ENCODE data around the gene BRME1. TPM values are rescaled to one million over a fixed set of nuclear protein-coding genes. Genes with fewer than 3 reads are reported as not detected.

Gene BRME1
- total and polyA plus RNA-seq, 4 donors = 1.8 to 3.1 (median 2.2) TPM

DNA sequence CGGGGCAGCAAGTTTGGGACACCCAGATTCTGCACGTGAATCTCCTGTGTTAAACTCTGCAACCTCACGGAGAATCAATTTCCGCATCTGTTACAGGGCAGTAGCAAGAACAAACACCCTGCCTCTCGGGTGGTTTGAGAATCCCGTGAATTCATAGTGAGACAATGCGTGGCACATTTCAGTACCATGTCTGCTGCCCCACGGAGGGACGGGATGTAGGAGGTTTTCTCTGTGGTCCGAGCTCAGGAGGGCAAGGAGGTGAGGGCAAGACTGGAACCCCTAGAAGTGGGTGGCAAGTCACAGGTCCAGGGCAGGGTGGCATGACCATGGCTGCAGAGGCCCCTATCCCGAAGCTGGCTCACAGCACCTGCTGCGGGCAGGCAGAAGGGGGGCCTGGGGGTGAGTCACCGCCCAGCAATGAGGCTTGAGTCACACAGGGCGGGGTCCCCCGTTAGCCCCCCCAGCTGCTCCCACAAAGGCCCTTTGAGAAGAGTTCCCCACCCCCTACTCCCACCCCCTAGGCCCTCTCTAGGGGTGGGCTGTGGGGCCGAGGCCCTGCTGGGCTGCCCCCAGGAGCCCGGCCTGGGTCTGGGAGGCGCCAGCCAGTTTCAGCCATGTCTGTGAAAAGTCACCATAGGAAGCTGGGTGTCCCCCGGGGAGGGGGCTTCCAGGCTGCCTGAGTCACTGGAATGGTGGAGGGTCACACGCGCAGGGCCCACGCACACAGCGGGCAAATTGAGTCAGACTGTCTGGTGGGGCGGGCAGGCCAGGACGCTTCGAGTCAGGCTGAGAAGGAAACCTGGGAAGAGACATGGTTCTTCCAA lies 54.8 kb downstream of the BRME1 start:
- DNase-seq (peak; percentile 94 to 96), ATAC-seq (ENCODE audit: low FRiP score) (peak; percentile 78)
- Histone ChIP-seq H3K4me3 (ENCODE audit: low read length in 2 of 2) (no peak overlapping the region), H3K4me1 (ENCODE audit: control insufficient read depth in 1 of 2, insufficient read depth in 2 of 2, low read length in 2 of 2) (no peaks in the 10 kb centered on the region), H3K27ac (ENCODE audit: low read depth in 1 of 2, low read length in 2 of 2) (peak overlapping the region; percentile 97 to 99), H3K27me3 (ENCODE audit: control insufficient read depth in 1 of 2, insufficient read depth in 2 of 2, low read length in 1 of 2) (no peaks in the 10 kb centered on the region), H3K9me3 (ENCODE audit: control insufficient read depth, low read length) (no peaks in the 10 kb centered on the region), H3K36me3 (ENCODE audit: control insufficient read depth in 1 of 2, insufficient read depth in 2 of 2, low read length in 1 of 2) (no peaks in the 10 kb centered on the region)
- WGBS, 2 donors = 4 to 5% methylated on average over 25 to 26 of the region's 26 CpGs
- intact Hi-C loops (cut with DNase I) = no loop called here

DNA sequence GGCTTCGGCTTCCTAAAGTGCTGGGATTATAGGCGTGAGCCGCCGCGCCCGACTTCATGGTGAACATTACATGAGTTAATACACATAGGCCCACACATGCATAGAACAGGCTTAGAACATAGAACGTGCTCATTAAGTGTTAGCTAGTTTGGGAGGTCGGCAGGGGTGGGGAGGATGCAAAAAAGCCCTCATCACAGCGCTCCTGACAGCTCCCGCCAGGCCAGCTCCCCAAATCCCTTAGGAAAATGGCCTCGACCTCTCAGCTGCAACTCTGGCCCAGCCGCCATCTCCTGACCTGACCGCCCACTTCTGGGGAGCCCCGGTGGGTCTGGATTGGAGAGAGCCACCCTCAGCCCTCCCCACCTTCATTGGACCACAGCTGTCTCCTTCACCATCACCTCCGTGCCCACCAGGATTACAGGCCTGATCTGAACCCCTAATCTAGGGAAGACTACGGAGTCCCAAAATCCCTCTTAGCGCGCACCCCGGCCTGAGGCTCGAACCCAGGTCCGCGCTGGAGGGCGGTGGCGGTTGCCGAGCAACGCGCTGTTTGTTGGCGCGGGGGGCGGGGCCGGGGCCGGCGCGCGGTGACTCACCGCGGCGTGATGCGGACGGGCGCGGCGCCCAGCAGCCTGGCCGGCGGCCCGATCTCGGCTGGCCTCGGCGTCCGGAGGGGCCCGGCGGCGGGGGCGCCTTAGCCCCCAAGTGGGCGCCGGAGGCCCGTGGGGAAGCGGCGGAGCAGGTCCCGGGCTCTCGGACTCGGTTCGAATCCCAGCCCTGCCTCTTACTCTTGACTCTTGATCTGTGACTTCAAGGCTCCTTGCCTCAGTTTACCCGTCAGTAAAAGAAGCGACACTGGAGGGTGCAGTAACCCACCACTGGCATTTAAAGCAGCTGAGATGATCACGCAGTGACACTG lies 55.7 kb downstream of the BRME1 start:
- Histone ChIP-seq H3K9me3 (ENCODE audit: control insufficient read depth, low read length) (no peaks in the 10 kb centered on the region), H3K27ac (ENCODE audit: low read depth in 1 of 2, low read length in 2 of 2) (peak overlapping the region; percentile 97 to 99), H3K4me1 (ENCODE audit: control insufficient read depth in 1 of 2, insufficient read depth in 2 of 2, low read length in 2 of 2) (no peaks in the 10 kb centered on the region), H3K36me3 (ENCODE audit: control insufficient read depth in 1 of 2, insufficient read depth in 2 of 2, low read length in 1 of 2) (no peaks in the 10 kb centered on the region), H3K4me3 (ENCODE audit: low read length in 2 of 2) (no peak overlapping the region), H3K27me3 (ENCODE audit: control insufficient read depth in 1 of 2, insufficient read depth in 2 of 2, low read length in 1 of 2) (no peaks in the 10 kb centered on the region)
- intact Hi-C loops (cut with DNase I) = loop anchor here (10.0 kb wide), 1 partner anchor 1055 kb away; the partner anchor contains the start of gene JUNB (in 2 of the 2)
- peak; percentile 89 to 95 for DNase-seq
- 15 to 16% methylated on average over 66 of the region's 66 CpGs for WGBS, 2 donors
- ATAC-seq (ENCODE audit: low FRiP score) = peak; percentile 73

DNA sequence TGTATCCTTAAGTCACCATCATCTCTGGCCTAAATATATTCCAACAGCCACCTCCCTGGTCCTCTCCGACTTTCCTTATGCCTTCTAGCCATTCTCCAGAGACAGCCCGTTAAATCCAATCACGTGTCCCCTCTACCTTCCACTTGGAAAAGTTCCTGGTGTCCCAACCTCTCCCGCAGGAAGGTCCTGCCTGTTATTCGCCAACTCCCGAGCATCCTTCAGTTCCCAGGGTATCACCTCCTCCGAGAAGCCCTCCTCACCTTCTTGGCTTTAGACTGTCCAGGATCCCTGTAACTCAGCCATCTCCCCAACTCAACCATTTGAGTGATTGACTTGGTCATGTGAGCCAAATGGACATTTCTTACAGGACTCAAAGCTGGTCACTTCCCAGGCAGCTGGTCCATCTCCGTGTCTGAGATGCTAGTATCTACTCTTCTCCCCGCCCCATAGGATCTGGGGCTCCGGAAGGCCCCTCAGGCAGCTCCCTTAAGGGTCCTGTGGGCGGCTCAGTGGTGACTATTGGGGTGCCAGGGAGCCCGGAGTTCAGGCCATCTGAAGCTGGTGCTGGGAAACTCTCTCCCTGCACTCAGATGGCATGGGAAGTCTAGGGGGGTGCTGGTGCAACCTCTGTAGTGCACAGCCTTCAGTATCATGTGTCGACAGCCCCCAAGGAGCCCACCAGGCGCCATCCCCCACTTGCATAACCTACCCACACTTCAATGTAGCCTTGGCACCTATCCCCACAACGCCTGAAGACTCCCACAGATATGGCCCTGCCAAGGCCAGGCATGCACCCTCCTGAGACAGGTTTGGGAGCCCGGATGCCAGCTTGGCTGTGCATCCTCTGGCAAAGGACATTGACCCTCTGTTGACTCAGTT lies 56.9 kb downstream of the BRME1 start:
- no peaks in the 10 kb centered on the region for H3K9me3 ChIP-seq (ENCODE audit: control insufficient read depth, low read length)
- DNase-seq (peak in 1 of 2 donors; percentile 50), ATAC-seq (ENCODE audit: low FRiP score) (no peak)
- H3K27ac ChIP-seq (ENCODE audit: low read depth in 1 of 2, low read length in 2 of 2) = peak overlapping the region; percentile 10 to 95
- no peaks in the 10 kb centered on the region for H3K36me3 ChIP-seq (ENCODE audit: control insufficient read depth in 1 of 2, insufficient read depth in 2 of 2, low read length in 1 of 2)
- WGBS, 2 donors = 34 to 39% methylated on average over 16 of the region's 16 CpGs
- H3K4me3 ChIP-seq (ENCODE audit: low read length in 2 of 2) = no peak overlapping the region
- H3K27me3 ChIP-seq (ENCODE audit: control insufficient read depth in 1 of 2, insufficient read depth in 2 of 2, low read length in 1 of 2) = no peaks in the 10 kb centered on the region
- intact Hi-C loops (cut with DNase I) = loop anchor here (10.0 kb wide), 1 partner anchor 1054 kb away; the partner anchor contains the start of gene JUNB (in 2 of the 2)
- no peaks in the 10 kb centered on the region for H3K4me1 ChIP-seq (ENCODE audit: control insufficient read depth in 1 of 2, insufficient read depth in 2 of 2, low read length in 2 of 2)

DNA sequence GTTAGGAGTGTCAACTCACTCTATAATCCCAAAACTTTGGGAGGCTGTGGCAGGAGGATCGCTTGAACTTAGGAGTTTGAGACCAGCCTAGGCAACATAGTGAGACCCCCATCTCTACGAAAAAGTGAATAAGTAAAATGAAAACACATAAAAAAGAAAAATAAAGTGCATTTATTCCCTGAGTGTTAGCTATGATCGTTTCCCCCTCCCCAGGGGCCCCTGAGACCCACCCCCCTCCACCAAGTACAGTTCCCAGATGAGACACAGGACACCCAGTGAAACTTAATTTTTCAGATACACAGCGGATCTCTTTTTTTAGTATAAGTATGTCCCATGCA lies 57.6 kb downstream of the BRME1 start:
- ATAC-seq (ENCODE audit: low FRiP score) (no peak), DNase-seq (no peak)
- Histone ChIP-seq H3K27me3 (ENCODE audit: control insufficient read depth in 1 of 2, insufficient read depth in 2 of 2, low read length in 1 of 2) (no peaks in the 10 kb centered on the region), H3K9me3 (ENCODE audit: control insufficient read depth, low read length) (no peaks in the 10 kb centered on the region), H3K36me3 (ENCODE audit: control insufficient read depth in 1 of 2, insufficient read depth in 2 of 2, low read length in 1 of 2) (no peaks in the 10 kb centered on the region), H3K27ac (ENCODE audit: low read depth in 1 of 2, low read length in 2 of 2) (peak overlapping the region; percentile 98 to 100), H3K4me1 (ENCODE audit: control insufficient read depth in 1 of 2, insufficient read depth in 2 of 2, low read length in 2 of 2) (no peaks in the 10 kb centered on the region), H3K4me3 (ENCODE audit: low read length in 2 of 2) (no peak overlapping the region)
- 61 to 62% methylated on average over 4 of the region's 4 CpGs for WGBS, 2 donors
- intact Hi-C loops (cut with DNase I) = loop anchor here (10.0 kb wide), 1 partner anchor 1054 kb away; the partner anchor contains the start of gene JUNB (in 2 of the 2)

DNA sequence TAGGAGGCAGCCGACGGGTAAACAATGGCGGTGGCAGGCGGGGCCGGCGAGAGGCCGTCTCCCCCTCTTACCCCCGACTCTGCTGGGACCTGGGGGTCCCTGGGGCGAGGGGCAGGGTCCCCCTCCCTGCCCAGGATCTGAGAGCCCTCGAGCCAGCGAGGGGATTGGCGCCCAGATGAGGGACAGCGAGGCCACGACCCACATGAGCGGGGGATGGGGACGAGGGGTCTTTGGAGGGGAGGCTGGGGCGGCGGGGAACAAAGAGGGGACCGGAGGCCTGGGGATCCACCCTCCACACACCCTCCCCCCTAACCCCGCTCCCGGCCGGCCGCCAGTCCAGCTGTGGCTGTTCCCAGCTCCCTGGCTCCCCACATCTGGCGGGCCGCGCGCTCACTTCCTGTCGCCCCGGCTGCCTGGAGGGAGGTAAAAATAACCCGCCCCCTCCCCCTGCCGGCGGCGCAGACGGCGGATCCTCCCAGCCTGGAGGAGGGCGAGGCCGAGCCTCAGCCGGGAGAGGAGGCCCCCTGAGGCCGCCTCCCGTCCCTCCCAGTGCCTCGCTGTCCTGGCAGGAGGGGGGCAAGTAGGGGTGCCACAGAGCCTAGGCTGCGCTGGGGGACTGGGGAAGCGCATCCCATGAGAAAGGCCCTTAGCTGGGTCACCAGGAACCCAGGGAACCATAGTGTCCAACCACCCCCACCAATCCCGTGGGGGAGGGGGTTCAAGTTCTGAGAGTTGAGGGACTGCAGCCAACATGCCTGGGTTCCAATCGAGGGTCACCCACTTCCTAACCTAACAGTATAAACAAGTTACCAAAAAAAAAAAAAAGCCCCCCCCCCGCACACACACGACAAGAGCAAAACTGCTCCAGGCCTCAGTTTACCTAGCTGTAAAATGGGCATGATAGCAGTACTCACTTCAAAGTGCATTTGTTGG lies 58.2 kb downstream of the BRME1 start:
- peak; percentile 97 to 99 for DNase-seq
- ATAC-seq (ENCODE audit: low FRiP score) = peak; percentile 77
- Histone ChIP-seq H3K27me3 (ENCODE audit: control insufficient read depth in 1 of 2, insufficient read depth in 2 of 2, low read length in 1 of 2) (no peaks in the 10 kb centered on the region), H3K4me3 (ENCODE audit: low read length in 2 of 2) (no peak overlapping the region), H3K36me3 (ENCODE audit: control insufficient read depth in 1 of 2, insufficient read depth in 2 of 2, low read length in 1 of 2) (no peaks in the 10 kb centered on the region), H3K9me3 (ENCODE audit: control insufficient read depth, low read length) (no peaks in the 10 kb centered on the region), H3K27ac (ENCODE audit: low read depth in 1 of 2, low read length in 2 of 2) (peak overlapping the region; percentile 98 to 100), H3K4me1 (ENCODE audit: control insufficient read depth in 1 of 2, insufficient read depth in 2 of 2, low read length in 2 of 2) (no peaks in the 10 kb centered on the region)
- 3 to 4% methylated on average over 24 to 47 of the region's 47 CpGs for WGBS, 2 donors
- intact Hi-C loops (cut with DNase I) = loop anchor here (10.0 kb wide), 1 partner anchor 1053 kb away; the partner anchor contains the start of gene JUNB (in 2 of the 2)

DNA sequence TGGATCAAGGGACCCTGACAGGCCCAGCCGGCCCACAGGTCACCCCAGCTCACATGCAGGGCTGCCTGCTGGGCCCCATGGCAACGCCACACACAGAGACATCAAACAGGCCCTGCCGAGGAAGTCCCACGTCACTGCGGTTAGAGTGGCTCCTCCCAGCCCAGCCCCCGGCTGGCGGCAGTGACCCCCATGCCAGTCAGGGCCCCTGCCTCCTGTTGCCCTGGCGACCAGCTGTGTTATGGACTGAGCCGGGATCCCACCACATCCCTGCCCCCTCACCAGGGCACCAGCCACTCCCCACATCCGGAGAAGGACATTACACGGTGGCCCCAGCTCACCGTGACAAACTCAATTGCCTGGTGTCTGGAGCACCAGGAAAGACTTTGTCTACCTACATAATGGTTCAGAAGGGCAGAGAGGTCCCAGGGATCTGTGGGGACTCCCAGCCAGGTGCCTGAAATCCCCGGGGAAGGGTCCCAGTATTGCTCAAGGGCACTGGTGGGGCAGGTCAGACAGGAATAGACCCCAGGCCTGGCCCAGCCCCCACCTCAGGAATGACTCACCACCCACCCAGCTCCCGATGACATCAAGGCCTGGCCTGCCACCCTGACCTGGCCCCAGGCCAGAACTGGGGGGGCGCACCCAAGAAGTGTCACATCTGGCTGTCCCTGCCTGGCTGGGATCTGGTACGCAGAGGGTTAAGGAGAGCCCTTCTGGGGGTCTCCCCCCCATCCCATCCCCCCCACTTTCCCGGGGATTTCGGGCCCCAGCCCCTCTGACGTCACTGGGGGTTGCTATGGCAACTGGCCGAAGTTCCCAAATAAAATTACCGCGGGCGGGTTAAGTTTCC lies 59.1 kb downstream of the BRME1 start:
- Histone ChIP-seq H3K4me1 (ENCODE audit: control insufficient read depth in 1 of 2, insufficient read depth in 2 of 2, low read length in 2 of 2) (no peaks in the 10 kb centered on the region), H3K36me3 (ENCODE audit: control insufficient read depth in 1 of 2, insufficient read depth in 2 of 2, low read length in 1 of 2) (no peaks in the 10 kb centered on the region), H3K27me3 (ENCODE audit: control insufficient read depth in 1 of 2, insufficient read depth in 2 of 2, low read length in 1 of 2) (no peaks in the 10 kb centered on the region), H3K4me3 (ENCODE audit: low read length in 2 of 2) (no peak overlapping the region), H3K27ac (ENCODE audit: low read depth in 1 of 2, low read length in 2 of 2) (peak overlapping the region; percentile 99 to 100), H3K9me3 (ENCODE audit: control insufficient read depth, low read length) (no peaks in the 10 kb centered on the region)
- intact Hi-C loops (cut with DNase I) = loop anchor here (10.0 kb wide), 1 partner anchor 1052 kb away; the partner anchor contains the start of gene JUNB (in 2 of the 2)
- WGBS, 2 donors = 1% methylated on average over 23 of the region's 23 CpGs
- ATAC-seq (ENCODE audit: low FRiP score) (peak; percentile 76), DNase-seq (peak; percentile 96 to 97)
